ENCODE results near the gene SCAMP4. TPM values are rescaled to one million over a fixed set of nuclear protein-coding genes. Genes with fewer than 3 reads are reported as not detected.

Gene SCAMP4
- total RNA-seq, 1 donor from 2014 or later, result 71.8 TPM

DNA sequence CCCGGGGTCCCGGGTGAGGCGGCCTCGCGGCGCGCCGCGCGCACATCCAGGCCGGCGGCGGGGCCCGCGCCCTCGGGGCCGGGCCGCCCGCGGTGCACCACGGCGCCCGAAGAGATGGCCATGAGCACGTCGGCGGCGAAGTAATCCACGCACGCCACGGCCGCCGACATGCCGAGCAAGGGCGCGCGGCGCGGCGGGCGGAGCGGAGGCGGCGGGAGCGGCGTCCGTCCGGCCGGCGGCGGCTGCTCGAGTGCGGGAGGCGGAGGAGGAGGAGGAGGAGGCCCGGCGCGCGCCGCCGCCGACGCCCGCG, 41.9 kb upstream of the SCAMP4 start, which contains the start of gene KLF16:
Gene KLF16 (minus strand): TSS at position 252 of the 310 bp plus-strand sequence. CDS start 82 bp downstream, at position 170.
- H3K4me3 Mint-ChIP-seq (ENCODE audit: unreplicated experiment), result peak within 1 kb of the TSS; percentile 93
- peaks cover 19% of the 10 kb centered on the region for H3K27me3 Mint-ChIP-seq (ENCODE audit: unreplicated experiment)
- H3K36me3 Mint-ChIP-seq (ENCODE audit: low read depth, unreplicated experiment), result peaks cover 4% of the 10 kb centered on the region
- no peak for DNase-seq (ENCODE audit: low spot score)
- TF ChIP-seq, protein P1, sequence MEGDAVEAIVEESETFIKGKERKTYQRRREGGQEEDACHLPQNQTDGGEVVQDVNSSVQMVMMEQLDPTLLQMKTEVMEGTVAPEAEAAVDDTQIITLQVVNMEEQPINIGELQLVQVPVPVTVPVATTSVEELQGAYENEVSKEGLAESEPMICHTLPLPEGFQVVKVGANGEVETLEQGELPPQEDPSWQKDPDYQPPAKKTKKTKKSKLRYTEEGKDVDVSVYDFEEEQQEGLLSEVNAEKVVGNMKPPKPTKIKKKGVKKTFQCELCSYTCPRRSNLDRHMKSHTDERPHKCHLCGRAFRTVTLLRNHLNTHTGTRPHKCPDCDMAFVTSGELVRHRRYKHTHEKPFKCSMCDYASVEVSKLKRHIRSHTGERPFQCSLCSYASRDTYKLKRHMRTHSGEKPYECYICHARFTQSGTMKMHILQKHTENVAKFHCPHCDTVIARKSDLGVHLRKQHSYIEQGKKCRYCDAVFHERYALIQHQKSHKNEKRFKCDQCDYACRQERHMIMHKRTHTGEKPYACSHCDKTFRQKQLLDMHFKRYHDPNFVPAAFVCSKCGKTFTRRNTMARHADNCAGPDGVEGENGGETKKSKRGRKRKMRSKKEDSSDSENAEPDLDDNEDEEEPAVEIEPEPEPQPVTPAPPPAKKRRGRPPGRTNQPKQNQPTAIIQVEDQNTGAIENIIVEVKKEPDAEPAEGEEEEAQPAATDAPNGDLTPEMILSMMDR (IDR thresholded peaks at IDR 0.05; ENCODE audit: unreplicated experiment), result no peak
- no peak within 1 kb of the TSS for H3K27ac Mint-ChIP-seq (ENCODE audit: unreplicated experiment)
- no peaks in the 10 kb centered on the region for H3K9me3 Mint-ChIP-seq (ENCODE audit: unreplicated experiment)
- peaks cover 5% of the 10 kb centered on the region for H3K4me1 Mint-ChIP-seq (ENCODE audit: unreplicated experiment)

DNA sequence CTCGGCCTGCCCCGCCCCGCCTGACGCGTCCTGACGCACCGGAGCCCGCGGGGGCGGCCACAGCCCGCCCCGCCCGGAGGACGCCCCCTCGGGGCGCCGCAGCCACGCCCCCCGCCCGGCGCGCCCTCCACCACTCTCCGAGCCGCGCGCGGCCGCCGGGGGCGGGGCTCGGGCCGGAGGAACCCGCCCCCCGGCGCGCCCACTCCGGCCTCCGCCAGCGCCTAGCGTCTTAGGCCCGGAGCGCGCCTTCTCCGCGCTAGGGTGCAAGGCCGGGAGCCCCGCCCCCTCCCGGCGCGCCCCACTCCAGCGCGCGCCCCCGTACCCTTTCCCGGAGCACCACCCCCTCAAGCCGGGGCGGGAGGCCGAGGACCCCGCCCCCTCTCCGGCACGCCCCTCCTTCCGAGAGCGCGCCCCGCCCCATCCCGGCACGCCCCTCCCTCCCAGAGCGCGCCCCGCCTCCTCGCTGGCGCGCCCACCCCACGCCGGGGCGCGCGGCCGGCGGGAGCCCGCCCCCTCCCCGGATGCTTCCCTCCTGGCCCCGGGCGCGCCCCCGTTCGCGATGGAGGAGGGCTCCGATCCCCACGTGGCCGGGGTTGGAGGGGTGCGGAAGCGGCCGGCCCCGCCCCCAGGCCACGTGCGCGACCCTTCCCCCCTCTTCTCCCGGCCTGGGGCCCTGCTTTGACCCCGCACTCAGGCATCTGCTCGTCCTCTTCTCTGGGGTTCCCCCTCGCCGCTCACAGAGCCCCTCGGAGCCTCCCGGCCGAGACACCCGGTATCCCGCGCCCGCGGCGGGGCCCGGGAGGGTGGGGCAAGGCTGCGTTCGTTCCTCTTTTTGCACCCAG, 41.3 kb upstream of the SCAMP4 start:
- peaks cover 4% of the 10 kb centered on the region for H3K36me3 Mint-ChIP-seq (ENCODE audit: low read depth, unreplicated experiment)
- H3K27me3 Mint-ChIP-seq (ENCODE audit: unreplicated experiment), result peaks cover 19% of the 10 kb centered on the region
- TF ChIP-seq, protein P1 (IDR thresholded peaks at IDR 0.05; ENCODE audit: unreplicated experiment), result no peak
- no peak overlapping the region for H3K4me3 Mint-ChIP-seq (ENCODE audit: unreplicated experiment)
- H3K9me3 Mint-ChIP-seq (ENCODE audit: unreplicated experiment), result no peaks in the 10 kb centered on the region
- no peak overlapping the region for H3K27ac Mint-ChIP-seq (ENCODE audit: unreplicated experiment)
- H3K4me1 Mint-ChIP-seq (ENCODE audit: unreplicated experiment), result peaks cover 8% of the 10 kb centered on the region
- DNase-seq (ENCODE audit: low spot score), result peak; percentile 94

DNA sequence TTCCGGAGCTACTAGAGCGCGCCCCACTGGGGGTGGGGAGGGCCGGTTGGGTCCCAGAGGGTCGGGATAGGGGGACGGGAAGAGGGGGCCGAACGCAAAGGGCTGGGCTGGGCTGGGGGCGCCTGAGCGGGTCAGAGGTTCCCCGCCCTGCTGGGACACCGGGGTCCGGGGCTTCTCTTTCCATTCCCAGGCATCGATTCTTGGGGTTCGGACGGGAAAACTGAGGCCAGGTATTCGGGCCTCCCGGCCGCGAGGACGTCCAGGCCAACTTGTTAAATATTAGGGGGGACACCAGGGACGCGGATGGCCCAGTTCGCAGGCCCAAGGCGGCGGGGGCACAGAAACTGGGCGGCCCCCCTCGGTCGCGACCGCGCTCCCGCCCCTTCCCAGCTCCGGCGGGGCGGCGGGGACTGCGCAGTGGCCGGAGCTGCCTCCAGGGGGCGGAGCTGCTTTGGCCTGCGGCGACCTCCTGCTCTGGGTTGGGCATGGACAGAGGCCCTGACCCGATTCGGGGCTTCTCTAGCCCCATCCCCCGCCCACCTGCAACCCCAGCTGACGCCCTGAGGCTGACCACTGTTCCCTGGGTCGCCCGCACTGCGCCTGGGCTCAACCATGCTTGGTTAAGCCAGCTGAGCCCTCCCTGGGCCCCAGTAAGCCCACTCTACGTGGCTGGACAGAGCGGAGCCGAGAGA, 40.6 kb upstream of the SCAMP4 start:
- Mint-ChIP-seq H3K36me3 (ENCODE audit: low read depth, unreplicated experiment) (peaks cover 4% of the 10 kb centered on the region), H3K9me3 (ENCODE audit: unreplicated experiment) (no peaks in the 10 kb centered on the region), H3K4me3 (ENCODE audit: unreplicated experiment) (peak overlapping the region; percentile 62), H3K27ac (ENCODE audit: unreplicated experiment) (no peak overlapping the region), H3K27me3 (ENCODE audit: unreplicated experiment) (peaks cover 19% of the 10 kb centered on the region), H3K4me1 (ENCODE audit: unreplicated experiment) (peaks cover 10% of the 10 kb centered on the region)
- peak; percentile 89 for DNase-seq (ENCODE audit: low spot score)
- TF ChIP-seq, protein P1 (IDR thresholded peaks at IDR 0.05; ENCODE audit: unreplicated experiment), result peak; percentile 81

DNA sequence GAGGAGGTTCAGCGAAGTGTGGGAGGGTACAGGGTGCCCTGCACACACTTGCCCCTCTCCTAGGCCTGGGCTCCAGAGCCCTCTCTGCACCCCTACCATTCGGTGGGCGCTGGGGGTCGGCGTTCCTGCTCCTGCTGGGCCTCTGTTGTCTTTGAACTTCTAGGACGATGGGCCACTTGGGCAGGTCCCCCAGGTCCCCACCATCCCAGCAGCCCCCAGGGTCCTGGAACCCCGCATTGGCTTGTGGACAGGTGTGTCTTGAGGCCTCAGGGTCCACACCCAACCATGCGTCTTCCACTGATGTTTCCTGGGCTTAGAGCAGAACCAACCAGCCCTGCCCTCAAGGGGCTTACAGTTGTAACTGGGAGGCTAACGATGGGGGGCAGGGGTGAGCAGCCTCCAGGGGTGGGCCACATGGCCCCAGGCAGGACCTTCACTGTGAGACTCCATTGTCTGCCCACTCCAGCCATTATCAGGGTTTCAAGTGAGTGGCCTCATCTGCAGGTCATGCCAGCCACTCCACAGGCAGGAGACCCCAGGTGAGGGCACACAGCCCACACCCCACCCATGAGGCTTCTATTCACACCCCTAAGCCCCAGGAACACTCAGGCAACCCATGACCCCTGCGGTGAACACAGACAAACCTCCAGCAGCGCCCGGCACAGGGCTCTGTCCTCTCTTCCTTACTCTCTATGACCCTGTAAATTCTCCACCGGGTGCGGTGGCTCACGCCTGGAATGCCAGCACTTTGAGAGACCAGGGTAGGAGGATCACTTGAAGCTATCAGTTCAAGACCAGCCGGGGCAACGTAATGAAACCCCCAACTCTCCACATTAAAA, 39.8 kb upstream of the SCAMP4 start:
- Mint-ChIP-seq H3K27me3 (ENCODE audit: unreplicated experiment) (peaks cover 19% of the 10 kb centered on the region), H3K27ac (ENCODE audit: unreplicated experiment) (no peak overlapping the region), H3K36me3 (ENCODE audit: low read depth, unreplicated experiment) (peaks cover 4% of the 10 kb centered on the region), H3K9me3 (ENCODE audit: unreplicated experiment) (no peaks in the 10 kb centered on the region), H3K4me3 (ENCODE audit: unreplicated experiment) (peak overlapping the region; percentile 62), H3K4me1 (ENCODE audit: unreplicated experiment) (peaks cover 11% of the 10 kb centered on the region)
- TF ChIP-seq, protein P1 (IDR thresholded peaks at IDR 0.05; ENCODE audit: unreplicated experiment), result no peak
- DNase-seq (ENCODE audit: low spot score), result no peak
